ENCODE data around the gene ZNF581.

DNA sequence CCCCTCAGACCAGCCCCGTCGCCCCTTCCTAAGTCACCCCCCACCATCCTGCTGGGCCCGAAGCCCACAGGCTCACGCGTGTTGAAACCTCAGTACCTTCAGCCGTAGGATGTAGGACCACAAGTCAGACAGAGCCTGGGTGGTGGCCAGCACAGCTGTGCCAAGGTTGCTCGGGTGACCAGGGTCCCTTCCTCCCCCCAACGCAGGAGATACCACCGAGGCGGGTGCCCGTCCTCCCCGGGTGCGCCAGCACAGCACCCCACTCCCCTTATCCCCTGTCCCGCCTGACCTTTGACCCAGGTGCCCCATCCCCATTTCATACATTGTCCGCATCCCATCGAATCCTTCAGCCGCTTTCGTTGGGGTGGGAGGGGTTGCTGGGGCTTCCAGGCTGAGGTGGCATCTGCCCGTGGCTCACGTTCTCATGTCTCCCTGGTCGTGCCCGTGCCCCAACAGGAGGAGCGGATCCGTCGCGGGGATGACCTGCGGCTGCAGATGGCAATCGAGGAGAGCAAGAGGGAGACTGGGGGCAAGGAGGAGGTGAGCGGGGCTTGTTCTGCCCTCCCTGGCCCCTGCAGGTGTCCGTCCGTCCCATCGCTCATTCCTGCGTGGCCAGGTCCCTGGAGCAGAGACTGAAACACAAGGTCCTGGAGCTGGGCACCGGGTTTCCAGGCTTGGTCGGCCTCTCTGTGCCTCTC, 46.1 kb downstream of the ZNF581 start:
- TF ChIP-seq FOXK2 (IDR thresholded peaks at IDR 0.05), result no peak
- no peak for TF ChIP-seq NFRKB (IDR thresholded peaks at IDR 0.05)
- no peak for TF ChIP-seq SP1 (IDR thresholded peaks at IDR 0.05)
- TF ChIP-seq SUZ12 (IDR thresholded peaks at IDR 0.05), result no peak
- TF ChIP-seq CTBP1 (IDR thresholded peaks at IDR 0.05; ENCODE audit: borderline replicate concordance), result no peak
- TF ChIP-seq FOXM1 (IDR thresholded peaks at IDR 0.05; ENCODE audit: borderline replicate concordance), result no peak
- no peak for TF ChIP-seq LEF1 (IDR thresholded peaks at IDR 0.05; ENCODE audit: borderline replicate concordance)
- no peak for TF ChIP-seq TARDBP (IDR thresholded peaks at IDR 0.05)
- no peak for TF ChIP-seq BHLHE40 (IDR thresholded peaks at IDR 0.05; ENCODE audit: borderline replicate concordance)
- no peak for TF ChIP-seq ARNT (IDR thresholded peaks at IDR 0.05)
- TF ChIP-seq, protein P1, sequence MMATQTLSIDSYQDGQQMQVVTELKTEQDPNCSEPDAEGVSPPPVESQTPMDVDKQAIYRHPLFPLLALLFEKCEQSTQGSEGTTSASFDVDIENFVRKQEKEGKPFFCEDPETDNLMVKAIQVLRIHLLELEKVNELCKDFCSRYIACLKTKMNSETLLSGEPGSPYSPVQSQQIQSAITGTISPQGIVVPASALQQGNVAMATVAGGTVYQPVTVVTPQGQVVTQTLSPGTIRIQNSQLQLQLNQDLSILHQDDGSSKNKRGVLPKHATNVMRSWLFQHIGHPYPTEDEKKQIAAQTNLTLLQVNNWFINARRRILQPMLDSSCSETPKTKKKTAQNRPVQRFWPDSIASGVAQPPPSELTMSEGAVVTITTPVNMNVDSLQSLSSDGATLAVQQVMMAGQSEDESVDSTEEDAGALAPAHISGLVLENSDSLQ (IDR thresholded peaks at IDR 0.05), result no peak
- TF ChIP-seq ELF4 (IDR thresholded peaks at IDR 0.05), result no peak

Data from HEK293T (cell line).